SK-N-SH (cell line): ENCODE results near the gene SIRPA. TPM values are rescaled to one million over a fixed set of nuclear protein-coding genes. Genes with fewer than 3 reads are reported as not detected.

Experiments
- CTCF ChIA-PET: fragments of 300-600, 350-600 bp; formaldehyde crosslinking; extraction: SDS; loops from one replicate; lab custom pipeline; 2021; lab: Yijun Ruan, JAX
- POLR2A ChIA-PET: fragments of 350-600 bp; sonication (Branson Sonifier 250); formaldehyde crosslinking; extraction: SDS; loops from one replicate; lab custom pipeline; 2020; ENCODE audit warnings: antibody characterized with exemption, inconsistent platforms; lab: Yijun Ruan, JAX
- DNase-seq: peaks from one replicate; pipeline ENCODE4 v3.0.0; 2012
- H2AFZ ChIP-seq: fragments of 200-600 bp; sonication (generic); 2 replicates; pipeline ENCODE4 v1.8.1; 2016; ENCODE audit warnings: antibody characterized with exemption, mild to moderate bottlenecking, low read depth
- H3F3A ChIP-seq: fragments of 200-600 bp; sonication (generic); replicated peaks from 2 replicates; pipeline ENCODE3; 2016; ENCODE audit warnings: antibody characterized with exemption, mild to moderate bottlenecking; ENCODE audit not compliant: insufficient read depth
- H3K27ac ChIP-seq, 2 experiments: fragments of 200-500 bp in 1 of 2; fragments of 200-600 bp in 1 of 2; sonication (Bioruptor generic) in 1 of 2; sonication (generic), shearing (Covaris generic) in 1 of 2; 2 replicates each; pipeline versions ENCODE4 v1.5.1 to v1.6.1; 2014 to 2016; ENCODE audit warnings: low read depth in 2 of 2, inconsistent platforms in 1 of 2, low read length in 1 of 2, mild to moderate bottlenecking in 1 of 2, mixed read lengths in 1 of 2
- H3K27me3 ChIP-seq: fragments of 200-600 bp; sonication (generic), shearing (Covaris generic); 2 replicates; pipeline ENCODE4 v1.6.1; 2016; ENCODE audit warnings: mixed run types; ENCODE audit not compliant: insufficient read depth
- H3K36me3 ChIP-seq, 2 experiments: fragments of 200-500 bp in 1 of 2; fragments of 200-600 bp in 1 of 2; sonication (Bioruptor generic) in 1 of 2; sonication (generic) in 1 of 2; replicated peaks in 1 of 2; 2 replicates each; pipeline versions ENCODE3 to v1.5.1; 2014 to 2016; ENCODE audit warnings: low read length in 1 of 2, mild to moderate bottlenecking in 1 of 2; ENCODE audit not compliant: insufficient read depth in 2 of 2, control insufficient read depth in 1 of 2
- H3K4me1 ChIP-seq, 2 experiments: fragments of 200-500 bp in 1 of 2; fragments of 200-600 bp in 1 of 2; sonication (Bioruptor generic) in 1 of 2; sonication (generic), shearing (Covaris generic) in 1 of 2; 2 replicates each; pipeline versions ENCODE4 v1.5.1 to v1.6.1; 2014 to 2016; ENCODE audit warnings: low read depth in 1 of 2, low read length in 1 of 2, mixed run types in 1 of 2; ENCODE audit not compliant: insufficient read depth in 2 of 2, control insufficient read depth in 1 of 2
- H3K4me2 ChIP-seq: fragments of 200-600 bp; sonication (generic), shearing (Covaris generic); 2 replicates; pipeline ENCODE4 v1.6.1; 2017; ENCODE audit warnings: mixed run types
- H3K4me3 ChIP-seq, 2 experiments: fragments of 200-500 bp in 1 of 2; fragments of 200-600 bp in 1 of 2; sonication (Bioruptor generic) in 1 of 2; sonication (generic), shearing (Covaris generic) in 1 of 2; 2 replicates each; pipeline versions ENCODE4 v1.5.1 to v1.8.1; 2014 to 2016; ENCODE audit warnings: low read depth in 2 of 2, inconsistent platforms in 1 of 2, low read length in 1 of 2, mild to moderate bottlenecking in 1 of 2, mixed read lengths in 1 of 2, moderate library complexity in 1 of 2
- H3K79me2 ChIP-seq: fragments of 200-600 bp; sonication (generic); 2 replicates; pipeline ENCODE4 v1.8.1; 2017; ENCODE audit warnings: mild to moderate bottlenecking; ENCODE audit not compliant: insufficient read depth
- H3K9ac ChIP-seq: fragments of 200-600 bp; sonication (generic); 2 replicates; pipeline ENCODE4 v1.6.1; 2017; ENCODE audit warnings: mixed run types
- H3K9me2 ChIP-seq: fragments of 200-600 bp; sonication (generic); 2 replicates; pipeline ENCODE4 v1.6.1; 2017; ENCODE audit warnings: mixed run types
- H3K9me3 ChIP-seq: fragments of 200-600 bp; sonication (generic); 2 replicates; pipeline ENCODE4 v1.6.1; 2017; ENCODE audit warnings: mixed run types, mild to moderate bottlenecking, moderate library complexity
- H4K20me1 ChIP-seq: fragments of 200-600 bp; sonication (generic); 2 replicates; pipeline ENCODE4 v1.6.1; 2017; ENCODE audit warnings: mild to moderate bottlenecking, mixed run types; ENCODE audit not compliant: insufficient read depth
- ELF1 ChIP-seq: IDR thresholded peaks from 2 replicates; pipeline ENCODE4 v1.4.0; 2012
- EZH2phosphoT487 ChIP-seq: fragments of 200-600 bp; sonication (generic); IDR thresholded peaks from 2 replicates; pipeline ENCODE4 v1.6.1; 2017; ENCODE audit warnings: low read depth, mixed run types, mild to moderate bottlenecking, antibody characterized with exemption, moderate library complexity, borderline replicate concordance
- FOXJ3 ChIP-seq: sonication (generic); formaldehyde crosslinking; IDR thresholded peaks from 2 replicates; pipeline ENCODE4 v1.5.1; 2020; ENCODE audit warnings: mild to moderate bottlenecking, missing genetic modification reagents
- GABPA ChIP-seq: IDR thresholded peaks from 2 replicates; pipeline ENCODE4 v1.4.0; 2012; ENCODE audit warnings: low read depth, mild to moderate bottlenecking
- IRF3 ChIP-seq: fragments of 150-350 bp; IDR thresholded peaks from 2 replicates; pipeline ENCODE4 v1.6.1; 2016; ENCODE audit warnings: mild to moderate bottlenecking, low read depth, low read length
- MEF2A ChIP-seq: IDR thresholded peaks from 2 replicates; pipeline ENCODE4 v1.4.0; 2012; ENCODE audit warnings: low read depth, borderline replicate concordance
- MXI1 ChIP-seq: IDR thresholded peaks from 2 replicates; pipeline ENCODE4 v1.6.1; 2012; ENCODE audit warnings: mild to moderate bottlenecking, low read depth, low read length, improper control_type of control experiment
- NRF1 ChIP-seq: IDR thresholded peaks from 2 replicates; pipeline ENCODE4 v1.6.1; 2012; ENCODE audit warnings: low read depth, mild to moderate bottlenecking, low read length
- POLR2AphosphoS5 ChIP-seq: IDR thresholded peaks from 2 replicates; pipeline ENCODE4 v1.6.1; 2012; ENCODE audit warnings: low read depth, low read length
- REST ChIP-seq: IDR thresholded peaks from 2 replicates; pipeline ENCODE4 v1.6.1; 2012; ENCODE audit warnings: mild to moderate bottlenecking, low read depth, low read length, moderate library complexity
- RFX5 ChIP-seq: IDR thresholded peaks from 2 replicates; pipeline ENCODE4 v1.6.1; 2012; ENCODE audit warnings: mild to moderate bottlenecking, improper control_type of control experiment, low read length
- RXRA ChIP-seq: IDR thresholded peaks from 2 replicates; pipeline ENCODE4 v1.4.0; 2012; ENCODE audit warnings: low read depth, mild to moderate bottlenecking, borderline replicate concordance
- SIN3A ChIP-seq: IDR thresholded peaks from 2 replicates; pipeline ENCODE4 v1.6.1; 2012; ENCODE audit warnings: low read depth, mild to moderate bottlenecking, low read length, moderate library complexity, borderline replicate concordance
- TCF12 ChIP-seq: IDR thresholded peaks from 2 replicates; pipeline ENCODE4 v1.4.0; 2012
- USF1 ChIP-seq: IDR thresholded peaks from 2 replicates; pipeline ENCODE4 v1.4.0; 2012; ENCODE audit warnings: low read depth, borderline replicate concordance
- USF2 ChIP-seq: fragments of 150-350 bp; IDR thresholded peaks from 2 replicates; pipeline ENCODE4 v1.6.1; 2017; ENCODE audit warnings: antibody characterized with exemption, low read length, low read depth, borderline replicate concordance
- WGBS: methylation state at CpG from one replicate; pipeline ENCODE4 v1.1.6; 2017; ENCODE audit warnings: low lambda C conversion rate; 5-methylcytosine and 5-hydroxymethylcytosine counted together
- polyA plus RNA-seq, 3 experiments: library from polyadenylated mRNA; depleted of rRNA; stranded (reverse); fragments of >200 nt; gene quantifications; 2 replicates each; pipeline ENCODE4 v1.2.3, GENCODE V29; 2012

SIRPA gene
- polyA plus RNA-seq, 1 of the 3 experiments (the other 2 are of a cell fraction), result 9.1 TPM

- no peaks in the 10 kb centered on the region for H3K79me2 ChIP-seq
- H3K4me1 ChIP-seq, result no peaks in the 10 kb centered on the region
- peaks cover 23% of the 10 kb centered on the region; the same call in 1 of the 2 replicates for H3K27me3 ChIP-seq
- H2AFZ ChIP-seq, result no peak overlapping the region
- H4K20me1 ChIP-seq, result no peaks in the 10 kb centered on the region
- H3K9me3 ChIP-seq, result no peaks in the 10 kb centered on the region
- H3K4me3 ChIP-seq, result no peak overlapping the region
- TF ChIP-seq TCF12, result no peak
- no peak for TF ChIP-seq RFX5
- TF ChIP-seq ELF1, result no peak
- no peak for TF ChIP-seq IRF3
- no peak for TF ChIP-seq REST
- TF ChIP-seq MXI1, result no peak
- TF ChIP-seq USF1, result no peak
- no peak for TF ChIP-seq GABPA
- no peak for TF ChIP-seq NRF1
- no peak for TF ChIP-seq RXRA
- no peaks in the 10 kb centered on the region for H3F3A ChIP-seq
- no peak overlapping the region for H3K9ac ChIP-seq
- no peak for DNase-seq
- 45% methylated on average over 15 of the region's 15 CpGs for WGBS
- H3K4me2 ChIP-seq, result no peak overlapping the region
- ChIA-PET CTCF (interaction anchor here (0.6 to 3.3 kb wide), 2 partner anchors 33 to 199 kb away, joined by 3 to 13 read pairs; no protein-coding TSS in a partner anchor), POLR2A (no interaction called here)
- H3K36me3 ChIP-seq, result no peaks in the 10 kb centered on the region
- no peaks in the 10 kb centered on the region for H3K9me2 ChIP-seq
- H3K27ac ChIP-seq, result no peak overlapping the region
Observed at GRCh38 chr20:1973601-1974440, 78.6 kb downstream of the SIRPA start.

GRCh38 chr20:1975291-1975690 lies 80.1 kb downstream of the SIRPA start:
- no peaks in the 10 kb centered on the region for H3K79me2 ChIP-seq
- ChIA-PET POLR2A (no interaction called here), CTCF (interaction anchor here (0.6 to 3.3 kb wide), 3 partner anchors 10 to 148 kb away, joined by 4 to 10 read pairs (median 7); no protein-coding TSS in a partner anchor)
- H3K27ac ChIP-seq, result no peak overlapping the region
- WGBS, result 73% methylated on average over 11 of the region's 11 CpGs
- no peak overlapping the region for H3K4me2 ChIP-seq
- DNase-seq, result no peak
- H3K9me3 ChIP-seq, result no peaks in the 10 kb centered on the region
- H3K27me3 ChIP-seq, result peaks cover 20% of the 10 kb centered on the region; the same call in 1 of the 2 replicates
- no peaks in the 10 kb centered on the region for H4K20me1 ChIP-seq
- no peak overlapping the region for H3K9ac ChIP-seq
- H2AFZ ChIP-seq, result no peak overlapping the region
- H3K4me3 ChIP-seq, result no peak overlapping the region
- H3F3A ChIP-seq, result no peaks in the 10 kb centered on the region
- H3K9me2 ChIP-seq, result no peaks in the 10 kb centered on the region
- H3K36me3 ChIP-seq, result no peaks in the 10 kb centered on the region
- H3K4me1 ChIP-seq, result no peaks in the 10 kb centered on the region
- TF ChIP-seq MEF2A (no peak), FOXJ3 (no peak), SIN3A (no peak), POLR2AphosphoS5 (no peak), USF2 (no peak), ELF1 (no peak), TCF12 (no peak), EZH2phosphoT487 (no peak), REST (no peak)
